ENCODE measurements around the gene GALNTL6. TPM values are rescaled to one million over a fixed set of nuclear protein-coding genes. Genes with fewer than 3 reads are reported as not detected.

The GALNTL6 gene
- total and polyA plus RNA-seq, 2 donors (not counting 3 experiments of a cell fraction or from before 2014, with no cell fraction given) = not detected

- H3K9ac ChIP-seq (replicated peaks; ENCODE audit: extremely low read depth, insufficient read depth, low read length) = no peak overlapping the region
- dilution Hi-C loops (cut with MboI; ENCODE audit: extremely low pct_ligation_motif_present, low sequenced_read_pairs) = no loop called here
Measured at GRCh38 chr4:172390331-172390730, 577.1 kb downstream of the GALNTL6 start.

More at GRCh38 chr4:172390331-172390730, 577.1 kb downstream of the GALNTL6 start:
- FAIRE-seq = no peak
- Histone ChIP-seq H3K27ac (ENCODE audit: insufficient read depth, low read depth, low read length) (no peak overlapping the region), H3K4me1 (ENCODE audit: control insufficient read depth, extremely low read depth, insufficient read depth, low read length) (no peaks in the 10 kb centered on the region), H3K4me3 (replicated peaks in 1 of 3; ENCODE audit: insufficient read depth in 1 of 3, low read depth in 1 of 3, low read length in 3 of 3) (no peak overlapping the region), H3K36me3 (ENCODE audit: control insufficient read depth in 2 of 2, extremely low read depth in 1 of 2, insufficient read depth in 2 of 2, low read length in 2 of 2) (no peaks in the 10 kb centered on the region), H3K9me1 (replicated peaks; ENCODE audit: control insufficient read depth, extremely low read depth, insufficient read depth, low read length) (no peaks in the 10 kb centered on the region), H3K79me2 (ENCODE audit: control insufficient read depth, insufficient read depth, low read length) (no peaks in the 10 kb centered on the region), H2AFZ (ENCODE audit: low read depth, low read length) (no peak overlapping the region), H3K4me2 (ENCODE audit: insufficient read depth, low read length) (no peak overlapping the region), H3K27me3 (ENCODE audit: control insufficient read depth in 2 of 2, insufficient read depth in 2 of 2, low read length in 2 of 2) (no peaks in the 10 kb centered on the region), H3K9me3 (replicated peaks; ENCODE audit: control insufficient read depth, insufficient read depth, low read length) (no peaks in the 10 kb centered on the region), H4K20me1 (replicated peaks; ENCODE audit: control insufficient read depth, extremely low read depth, insufficient read depth, low read length) (no peaks in the 10 kb centered on the region)
- intact Hi-C loops (cut with micrococcal nuclease) = no loop called here
- no peak for DNase-seq (ENCODE audit: low read depth, low spot score)
- BruUV-seq (replicated peaks) = no TSS peak
- TF ChIP-seq POLR2A (IDR thresholded peaks at IDR 0.05; ENCODE audit: low read depth, low read length) (no peak), MYC (IDR thresholded peaks at IDR 0.05; ENCODE audit: low read depth, low read length) (no peak), EZH2 (IDR thresholded peaks at IDR 0.05; ENCODE audit: borderline replicate concordance, low read depth, low read length, severe bottlenecking) (no peak), CTCF (IDR thresholded peaks at IDR 0.05; ENCODE audit: extremely low read depth in 1 of 2, insufficient read depth in 1 of 2, low read depth in 1 of 2, low read length in 2 of 2) (no peak), MAX (IDR thresholded peaks at IDR 0.05; ENCODE audit: insufficient read depth, insufficient read length) (no peak), JUN (IDR thresholded peaks at IDR 0.05; ENCODE audit: borderline replicate concordance, insufficient read depth, insufficient read length, low read depth) (no peak), GATA2 (IDR thresholded peaks at IDR 0.05; ENCODE audit: insufficient read depth, insufficient read length, low read depth, low read length) (no peak), FOS (IDR thresholded peaks at IDR 0.05; ENCODE audit: borderline replicate concordance, insufficient read depth, low read length) (no peak), POLR2AphosphoS5 (IDR thresholded peaks at IDR 0.05; ENCODE audit: insufficient read depth, low read depth, low read length) (no peak)
- ChIA-PET POLR2A (no interaction called here), CTCF (no interaction called here)

Measured in endothelial cell of umbilical vein (primary cell).